ENCODE results near the gene TRIM37.
"Not testable (repeated sequence)": the region's sequence is repeated elsewhere in the genome, so short reads cannot be mapped to it uniquely, and the experiment has no call there.

TRIM37 gene

GRCh38 chr17:58989629-58990028, 117.1 kb downstream of the TRIM37 start:
- no peak for DNase-seq

- DNase-seq: no peak
These were observed 120.7 kb downstream of the TRIM37 start for GRCh38 chr17:58985971-58986370.

GRCh38 chr17:58985367-58985766, 121.3 kb downstream of the TRIM37 start:
- no peak for DNase-seq

GRCh38 chr17:58982626-58983025, 124.1 kb downstream of the TRIM37 start:
- DNase-seq: no peak

GRCh38 chr17:58980706-58981481, 125.8 kb downstream of the TRIM37 start:
- no peak for DNase-seq

- DNase-seq: no peak
These were observed 130.1 kb downstream of the TRIM37 start for GRCh38 chr17:58976541-58976940.

- DNase-seq: no peak
These were observed 132.3 kb downstream of the TRIM37 start for GRCh38 chr17:58974354-58974753.

GRCh38 chr17:58970609-58971450, 135.8 kb downstream of the TRIM37 start:
- no peak for DNase-seq

GRCh38 chr17:58969612-58970011, 137.1 kb downstream of the TRIM37 start:
- no peak for DNase-seq

GRCh38 chr17:58969156-58969555, 137.5 kb downstream of the TRIM37 start:
- DNase-seq: no peak

- DNase-seq: no peak
These were observed 138.1 kb downstream of the TRIM37 start for GRCh38 chr17:58968426-58969061.

GRCh38 chr17:58966208-58966607, 140.5 kb downstream of the TRIM37 start:
- DNase-seq: no peak

- DNase-seq: no peak
These were observed 141.5 kb downstream of the TRIM37 start for GRCh38 chr17:58965221-58965620.

- peak; percentile 44 for DNase-seq
These were observed 146.6 kb downstream of the TRIM37 start for GRCh38 chr17:58960068-58960467.

GRCh38 chr17:58957725-58958073, 149.0 kb downstream of the TRIM37 start:
- DNase-seq: not testable (repeated sequence)

GRCh38 chr17:58956997-58957724, 149.5 kb downstream of the TRIM37 start:
- DNase-seq: peak; percentile 21

GRCh38 chr17:58954358-58954757, 152.3 kb downstream of the TRIM37 start:
- DNase-seq: not testable (repeated sequence)

GRCh38 chr17:58947824-58948223, 158.9 kb downstream of the TRIM37 start:
- DNase-seq: no peak

GRCh38 chr17:58947411-58947810, 159.3 kb downstream of the TRIM37 start:
- DNase-seq: no peak

GRCh38 chr17:58944166-58944565, 162.5 kb downstream of the TRIM37 start:
- no peak for DNase-seq

- DNase-seq: no peak
These were observed 170.4 kb downstream of the TRIM37 start for GRCh38 chr17:58936295-58936694.

GRCh38 chr17:58932956-58933355, 173.7 kb downstream of the TRIM37 start:
- DNase-seq: no peak

Measured in fibroblast of skin of abdomen (primary cell).